ENCODE measurements around the gene APOB.

The APOB gene

DNA sequence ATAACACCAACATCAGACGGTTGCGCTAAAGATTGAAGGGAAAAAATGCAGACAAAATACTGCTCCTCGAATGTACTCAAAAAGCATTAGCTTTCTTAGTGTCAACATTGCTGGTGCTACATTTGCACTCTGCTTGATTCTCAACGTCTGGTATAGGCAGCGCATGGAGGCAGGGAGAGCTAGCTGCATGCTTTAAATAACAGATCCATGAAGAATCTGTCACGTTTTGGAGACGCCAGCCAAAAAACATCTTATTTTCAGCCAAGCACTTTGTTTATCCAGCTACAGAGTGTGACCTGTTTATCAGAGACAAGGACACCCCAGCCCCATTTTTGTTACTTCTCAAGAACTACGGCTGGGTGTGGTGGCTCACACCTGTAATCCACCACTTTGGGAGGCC, 59.5 kb downstream of the APOB start:
- DNase-seq (ENCODE audit: low read depth in 2 of 2): no peak

DNA sequence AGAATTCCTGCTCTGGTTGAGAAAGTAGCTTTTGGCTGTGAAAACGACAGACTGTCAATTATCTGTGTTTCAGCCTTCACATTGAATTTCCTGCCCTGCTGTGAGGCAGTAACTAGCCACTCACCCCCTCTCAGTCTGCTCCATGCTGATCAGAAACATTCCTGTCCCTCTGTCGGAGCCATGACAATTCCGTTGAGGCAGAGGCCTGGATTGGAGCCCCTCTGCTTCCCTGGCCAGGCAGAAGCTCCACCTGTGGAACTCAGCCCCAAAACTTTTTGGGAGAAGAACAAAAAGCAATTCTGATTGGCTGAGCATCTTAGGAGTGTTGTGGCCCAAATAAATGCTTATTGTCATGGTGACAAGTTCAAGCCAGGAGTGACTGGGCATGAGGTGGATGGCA, 60.0 kb downstream of the APOB start:
- DNase-seq (ENCODE audit: low read depth in 2 of 2): no peak

DNA sequence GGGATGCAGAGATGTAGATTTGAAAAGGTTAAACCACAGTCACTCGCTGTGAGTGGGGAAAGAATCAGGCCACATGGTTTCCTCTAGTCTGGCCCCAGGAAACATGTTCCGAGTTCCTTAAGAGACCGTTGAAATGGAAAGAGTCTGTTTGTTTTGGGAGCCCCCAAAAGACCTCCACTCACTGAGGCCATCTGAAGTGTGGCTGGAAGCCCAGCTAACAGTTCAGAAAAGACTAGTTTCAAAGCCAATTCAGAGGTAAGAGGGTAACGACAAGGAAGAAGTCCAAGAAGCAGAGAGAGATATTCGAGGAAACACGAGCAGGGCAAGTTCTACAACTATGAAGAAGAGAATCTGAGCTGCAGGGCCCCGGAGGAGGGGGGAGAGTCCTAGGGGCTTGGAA, 61.0 kb downstream of the APOB start:
- no peak for DNase-seq (ENCODE audit: low read depth in 2 of 2)

DNA sequence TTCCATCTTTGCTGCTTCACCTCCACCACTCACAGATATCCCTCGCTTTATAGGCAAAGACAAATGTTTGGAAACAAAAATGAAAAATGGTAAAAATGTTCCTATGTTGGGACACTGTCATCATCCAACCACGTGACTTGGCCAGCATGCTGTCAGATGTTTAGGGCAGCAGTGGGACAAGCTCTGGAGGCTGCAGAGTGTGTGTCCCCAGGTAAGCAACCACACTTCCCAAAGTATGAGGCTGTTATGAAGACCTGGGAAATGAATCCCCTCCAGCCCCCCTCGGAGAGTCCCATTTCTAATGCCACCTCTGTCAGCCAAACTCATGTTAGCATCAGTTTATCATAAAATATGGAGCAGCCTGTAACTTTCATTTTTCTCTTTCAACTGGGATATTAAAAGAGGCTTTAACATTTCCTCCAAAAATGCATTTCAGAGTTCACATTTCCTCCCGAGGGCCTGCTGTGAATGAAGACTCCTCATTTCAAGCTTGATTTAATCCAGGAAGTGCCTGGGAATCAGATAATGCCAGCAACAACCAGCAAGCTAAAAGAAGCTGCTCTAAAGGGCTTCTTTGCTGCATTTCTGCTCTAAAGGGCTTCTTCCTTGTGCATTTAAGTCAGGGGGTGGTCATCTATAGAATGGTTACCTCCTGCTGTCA, 66.2 kb downstream of the APOB start:
- DNase-seq (ENCODE audit: low read depth in 2 of 2): no peak

GRCh38 chr2:20976527-20976926, 67.3 kb downstream of the APOB start:
- DNase-seq (ENCODE audit: low read depth in 2 of 2): no peak

DNA sequence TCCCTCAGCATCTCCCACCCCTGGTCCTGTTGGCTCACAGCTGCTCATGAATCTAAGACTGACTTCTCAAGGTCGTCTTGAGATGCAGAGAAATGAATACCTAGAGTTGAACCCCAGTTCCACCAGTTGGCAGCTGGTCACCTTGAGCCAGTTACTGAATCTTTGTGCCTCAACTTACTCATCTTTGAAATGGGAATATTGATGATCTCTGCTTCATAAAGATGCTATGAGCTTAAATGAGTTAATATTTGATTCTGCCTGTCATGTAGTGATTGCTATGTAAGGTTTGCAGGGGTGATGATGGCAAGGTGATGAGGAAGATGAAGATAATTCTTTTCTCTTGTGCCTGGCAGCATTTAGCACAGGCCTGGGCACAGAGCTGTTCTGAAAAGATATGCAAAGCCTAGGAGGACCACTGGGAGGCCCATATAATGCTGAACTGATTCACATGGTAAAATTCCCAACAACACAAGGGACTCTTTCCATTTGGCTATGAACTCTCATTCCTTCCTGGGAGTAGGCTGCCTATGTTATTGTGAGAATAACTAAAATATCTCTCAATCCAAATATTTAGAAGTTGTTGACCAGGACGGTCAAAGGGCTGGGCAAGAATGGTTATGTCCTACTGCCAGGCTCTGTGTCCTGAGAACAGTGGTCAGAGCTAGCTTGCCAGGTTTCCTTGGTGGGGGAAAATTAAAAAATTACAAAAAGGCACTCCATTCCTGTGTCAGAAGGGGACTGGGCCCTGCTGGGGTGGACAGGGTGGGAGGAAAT, 70.9 kb downstream of the APOB start:
- no peak for DNase-seq (ENCODE audit: low read depth in 2 of 2)

GRCh38 chr2:20972110-20972509, 71.8 kb downstream of the APOB start:
- DNase-seq (ENCODE audit: low read depth in 2 of 2): no peak

DNA sequence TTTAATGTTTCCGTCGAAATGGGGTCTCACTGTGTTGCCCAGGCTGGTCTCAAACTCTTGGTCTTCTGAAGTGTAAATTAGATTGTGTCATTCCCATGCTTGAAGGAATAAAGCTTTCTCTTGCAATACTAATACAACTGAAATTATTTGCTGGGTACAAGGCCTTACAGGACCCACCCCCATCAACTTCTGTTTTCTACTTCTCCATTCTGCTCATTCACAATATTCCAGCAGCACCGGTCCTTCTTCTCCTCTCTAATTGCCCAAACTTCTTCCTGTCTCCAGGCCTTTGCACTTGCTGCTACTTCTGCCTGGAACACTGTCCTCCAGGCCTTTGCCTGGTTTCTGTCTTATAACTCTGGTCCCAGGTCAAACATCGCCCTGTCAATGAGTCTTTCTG, 73.8 kb downstream of the APOB start:
- no peak for DNase-seq (ENCODE audit: low read depth in 2 of 2)

DNA sequence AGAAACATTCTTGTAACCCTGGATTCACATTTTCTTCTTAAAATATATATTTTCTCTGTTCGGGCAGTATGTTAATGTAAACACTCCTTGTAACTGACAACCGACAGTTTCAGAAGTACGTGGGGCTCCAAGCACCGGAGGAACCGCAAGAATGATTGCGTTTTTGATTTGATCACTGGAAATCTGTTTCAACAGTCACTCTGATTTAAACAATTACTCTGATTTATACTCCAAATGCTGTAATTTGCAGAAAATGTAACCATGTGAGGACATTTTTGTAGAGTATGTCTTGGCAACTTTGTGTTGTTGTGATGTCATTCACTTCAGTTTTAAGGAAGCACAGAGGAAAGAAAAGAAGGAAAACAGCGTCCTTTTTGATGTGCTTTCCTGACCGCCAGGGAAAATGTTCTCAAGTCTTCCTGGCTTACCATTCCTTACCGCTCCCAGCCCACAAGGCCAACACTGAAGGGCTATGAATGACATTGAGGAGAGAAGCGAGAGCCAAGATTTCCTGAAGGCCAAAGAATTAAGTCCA, 77.7 kb downstream of the APOB start:
- DNase-seq (ENCODE audit: low read depth in 2 of 2): no peak

DNA sequence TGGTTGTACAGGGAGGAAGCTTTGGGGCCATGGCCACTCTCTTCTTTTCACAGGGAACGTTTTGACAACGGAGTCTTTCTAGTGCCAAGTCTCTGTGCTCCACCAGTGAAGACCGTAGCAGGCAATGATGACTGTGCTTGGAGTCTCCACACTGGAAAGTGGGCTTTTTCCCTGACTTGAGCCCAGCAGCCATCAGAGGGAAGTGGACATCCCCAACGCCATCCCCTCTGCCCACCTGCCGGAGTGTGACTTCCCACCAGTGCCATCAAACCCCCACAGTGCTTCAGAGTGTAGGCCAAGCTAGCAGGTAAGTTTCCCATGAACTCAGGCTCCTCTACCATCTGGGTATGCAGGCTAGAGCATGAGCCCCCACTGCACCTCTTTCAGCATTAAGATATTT, 78.7 kb downstream of the APOB start:
- no peak for DNase-seq (ENCODE audit: low read depth in 2 of 2)

- DNase-seq (ENCODE audit: low read depth in 2 of 2): no peak
Observed at GRCh38 chr2:20963867-20964266, 80.0 kb downstream of the APOB start.

DNA sequence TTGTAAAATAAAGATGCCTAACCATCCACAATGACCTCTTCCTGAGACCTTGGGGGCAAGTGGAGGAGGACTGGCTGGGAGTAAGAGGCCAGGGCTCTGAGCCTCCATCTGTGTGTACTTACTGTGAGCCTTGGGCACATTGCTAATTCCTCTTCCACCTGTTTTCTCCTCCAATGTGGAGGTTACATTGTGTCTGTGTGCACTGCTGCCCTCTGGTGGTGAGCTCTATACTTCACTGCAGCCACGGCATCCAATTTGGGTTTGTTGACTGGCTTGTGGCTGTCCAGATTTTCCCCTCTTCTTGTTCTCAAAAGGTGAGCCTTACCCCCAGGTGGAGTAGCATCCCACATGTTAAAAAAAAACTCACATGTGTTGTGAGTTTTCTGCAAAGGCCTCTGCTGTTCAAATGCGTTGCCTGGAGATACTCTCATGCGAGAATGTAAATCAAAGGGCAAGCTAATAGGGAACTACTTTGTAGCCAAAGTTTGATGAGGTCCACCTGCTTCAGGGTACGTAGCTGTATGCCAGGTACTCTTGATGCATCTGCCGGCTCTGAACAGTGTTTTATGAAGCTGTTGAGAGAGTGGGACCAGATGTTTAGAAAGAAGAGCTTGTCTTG, 80.8 kb downstream of the APOB start:
- peak; percentile 32 to 55 for DNase-seq (ENCODE audit: low read depth in 2 of 2)

DNA sequence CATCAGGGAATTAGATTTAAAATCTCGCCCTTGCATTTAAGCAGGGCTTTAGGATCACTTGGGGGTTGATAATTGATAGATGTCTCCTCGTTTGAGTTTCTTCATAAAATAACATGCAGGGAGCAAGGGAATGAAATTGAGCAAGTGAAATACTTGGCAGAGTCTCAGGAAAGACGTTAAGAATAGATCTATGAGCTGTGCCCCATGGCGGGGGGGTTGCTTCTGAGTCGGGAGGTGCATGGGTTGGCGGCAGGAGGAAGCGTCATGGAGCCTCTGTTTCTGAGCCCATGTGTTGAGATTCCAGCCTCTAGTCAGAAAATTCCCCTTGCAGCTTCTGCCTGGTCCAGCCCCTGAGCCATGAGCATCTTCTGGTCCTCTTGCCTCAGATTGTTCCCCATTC, 82.0 kb downstream of the APOB start:
- DNase-seq (ENCODE audit: low read depth in 2 of 2): no peak

DNA sequence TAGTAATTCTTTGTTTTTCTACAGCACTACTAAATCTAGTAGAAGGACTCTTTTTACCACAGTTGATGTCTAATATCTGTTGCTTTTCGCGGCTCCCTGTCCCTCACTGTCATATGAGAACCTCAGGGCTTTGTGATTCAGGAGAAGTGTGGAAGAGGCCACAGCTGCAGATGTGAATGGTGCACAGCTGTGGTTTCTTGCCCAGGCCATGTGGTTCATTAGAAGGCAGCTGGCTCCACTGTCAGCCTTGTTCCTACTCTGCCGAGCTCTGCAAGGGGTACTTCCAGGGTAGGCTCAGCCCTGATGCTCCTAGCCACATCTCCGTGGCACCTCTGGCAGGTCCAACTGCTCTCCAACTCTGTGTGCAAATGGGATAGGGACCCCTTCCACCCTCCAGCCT, 83.9 kb downstream of the APOB start:
- no peak for DNase-seq (ENCODE audit: low read depth in 2 of 2)

- DNase-seq (ENCODE audit: low read depth in 2 of 2): no peak
Observed at GRCh38 chr2:20959252-20959651, 84.6 kb downstream of the APOB start.

GRCh38 chr2:20957788-20958525, 85.9 kb downstream of the APOB start:
- DNase-seq (ENCODE audit: low read depth in 2 of 2): no peak

- DNase-seq (ENCODE audit: low read depth in 2 of 2): no peak
Observed at GRCh38 chr2:20955277-20956026, 88.4 kb downstream of the APOB start.

GRCh38 chr2:20953146-20953824, 90.6 kb downstream of the APOB start:
- DNase-seq (ENCODE audit: low read depth in 2 of 2): no peak

All from stimulated activated CD4-positive, alpha-beta T cell treated with anti-CD3 and anti-CD28 coated beads, Interleukin-15, amount 100 ng/mL, for 48 hours (primary cell).